Muscle layer of colon (tissue), 2 donors: ENCODE data around the gene ADK.

Experiments used
- H3K27ac ChIP-seq: one replicate; pipeline ENCODE4 v1.7.0; 2013; ENCODE audit warnings: low read depth, mild to moderate bottlenecking, low read length, moderate library complexity
- H3K27me3 ChIP-seq, 2 donors: one replicate each; pipeline ENCODE4 v1.7.0; 2013; ENCODE audit warnings: low read length in 2 of 2, mild to moderate bottlenecking in 2 of 2; ENCODE audit not compliant: insufficient read depth in 2 of 2, control insufficient read depth in 1 of 2
- H3K36me3 ChIP-seq: one replicate; pipeline ENCODE4 v1.7.0; 2013; ENCODE audit warnings: mild to moderate bottlenecking, low read length; ENCODE audit not compliant: insufficient read depth
- H3K4me1 ChIP-seq: one replicate; pipeline ENCODE4 v1.7.0; 2013; ENCODE audit warnings: mild to moderate bottlenecking, low read length; ENCODE audit not compliant: insufficient read depth
- H3K4me3 ChIP-seq, 2 donors: one replicate each; pipeline ENCODE4 v1.7.0; 2013; ENCODE audit warnings: low read length in 2 of 2, low read depth in 1 of 2, mild to moderate bottlenecking in 1 of 2, moderate library complexity in 1 of 2
- H3K9ac ChIP-seq: one replicate; pipeline ENCODE4 v1.7.0; 2013; ENCODE audit warnings: low read length
- H3K9me3 ChIP-seq: one replicate; pipeline ENCODE4 v1.7.0; 2013; ENCODE audit warnings: mild to moderate bottlenecking, low read length
- donor health status: abdominal sarcoma.
- donor health status: Adenocarcinoma of cecum.

ADK gene

DNA sequence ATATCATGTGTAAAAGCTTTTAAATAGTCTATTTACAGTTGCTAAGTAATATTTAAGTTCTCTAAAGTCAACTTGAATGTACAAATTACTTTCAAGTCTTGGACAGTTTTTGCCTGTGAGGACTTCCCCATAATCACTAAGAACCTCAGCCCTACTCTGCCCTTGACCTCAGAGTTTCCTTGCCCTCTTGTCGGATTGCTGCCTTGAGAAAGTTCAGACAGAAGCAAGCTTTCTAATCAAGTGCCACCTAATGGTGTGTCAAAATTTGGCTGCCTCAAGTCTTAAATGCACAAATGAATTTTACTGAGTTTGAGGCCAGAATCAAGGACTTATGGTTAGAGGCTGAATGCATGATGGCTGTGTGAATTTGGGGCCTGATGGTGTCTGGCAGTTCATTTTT lies 587.0 kb downstream of the ADK start:
- H3K9me3 ChIP-seq = no peaks in the 10 kb centered on the region
- H3K27ac ChIP-seq = no peak overlapping the region
- no peak overlapping the region for H3K9ac ChIP-seq
- H3K36me3 ChIP-seq = no peaks in the 10 kb centered on the region
- H3K4me3 ChIP-seq = no peak overlapping the region
- no peaks in the 10 kb centered on the region for H3K27me3 ChIP-seq
- H3K4me1 ChIP-seq = peaks cover 5% of the 10 kb centered on the region

DNA sequence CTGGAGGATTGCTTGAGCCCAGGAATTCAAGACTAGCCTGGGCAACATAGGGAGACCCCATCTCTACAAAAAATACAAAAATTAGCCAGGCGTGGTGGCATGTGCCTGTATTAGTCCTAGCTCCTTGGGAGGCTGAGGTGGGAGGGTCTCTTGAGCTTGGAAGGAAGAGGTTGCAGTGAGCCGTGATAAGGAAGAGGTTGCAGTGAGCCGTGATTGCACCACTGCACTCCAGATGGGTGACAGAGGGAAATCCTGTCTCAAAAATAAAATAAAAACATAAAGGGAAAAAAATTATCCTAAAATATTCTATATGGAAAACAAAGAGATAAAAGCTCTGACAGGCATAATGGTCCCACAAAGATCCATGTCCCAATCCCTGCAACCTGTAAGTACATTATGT lies 587.5 kb downstream of the ADK start:
- Histone ChIP-seq H3K27me3 (no peaks in the 10 kb centered on the region), H3K4me1 (peaks cover 5% of the 10 kb centered on the region), H3K9me3 (no peaks in the 10 kb centered on the region), H3K27ac (no peak overlapping the region), H3K4me3 (no peak overlapping the region), H3K9ac (no peak overlapping the region), H3K36me3 (no peaks in the 10 kb centered on the region)

DNA sequence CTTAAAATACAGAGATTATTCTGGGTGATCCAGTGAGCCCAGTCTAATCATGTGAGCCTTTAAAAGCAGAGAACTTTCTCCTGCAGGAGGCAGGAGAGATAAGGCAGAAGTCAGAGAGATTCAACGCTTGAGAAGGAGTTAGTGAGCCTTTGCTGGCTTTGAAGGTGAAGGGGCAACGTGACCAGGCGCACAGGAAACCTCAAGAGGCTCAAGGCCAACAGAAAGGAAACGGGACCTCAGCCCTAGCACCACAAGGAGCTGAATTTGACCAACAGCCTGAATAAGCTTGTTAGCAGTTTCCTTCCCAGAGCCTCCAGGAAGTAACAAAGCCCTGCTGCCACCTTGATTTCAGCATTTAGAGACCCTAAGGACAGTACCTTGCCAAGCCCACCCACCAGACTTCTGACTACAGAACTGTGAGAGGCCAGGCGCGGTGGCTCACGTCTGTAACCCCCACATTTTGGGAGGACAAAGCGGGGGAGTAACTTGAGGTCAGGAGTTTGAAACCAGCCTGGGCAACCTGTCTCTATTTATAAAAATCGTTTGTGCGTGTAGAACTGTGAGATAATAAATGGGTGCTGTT lies 588.1 kb downstream of the ADK start:
- Histone ChIP-seq H3K9ac (no peak overlapping the region), H3K36me3 (no peaks in the 10 kb centered on the region), H3K9me3 (no peaks in the 10 kb centered on the region), H3K27ac (no peak overlapping the region), H3K27me3 (no peaks in the 10 kb centered on the region), H3K4me3 (no peak overlapping the region), H3K4me1 (peaks cover 5% of the 10 kb centered on the region)

DNA sequence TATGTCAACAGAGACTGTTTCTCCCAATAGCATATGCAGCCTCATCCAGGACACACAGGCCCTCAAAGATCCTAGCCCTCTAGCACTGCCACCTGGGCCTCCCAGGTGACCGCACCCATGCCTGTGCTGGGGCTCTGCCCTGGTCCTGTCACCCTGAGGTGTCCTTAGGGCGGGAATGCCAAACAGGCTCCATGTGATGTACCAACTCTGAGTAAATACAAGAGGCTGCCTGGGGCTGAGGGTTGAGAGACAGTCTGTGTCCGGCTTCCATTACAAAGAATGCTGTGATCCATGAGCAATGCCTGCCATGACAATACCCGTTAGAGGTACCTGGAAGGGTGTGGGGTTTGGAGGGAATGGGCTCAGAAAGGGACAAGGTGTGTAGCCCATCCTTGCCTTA lies 592.4 kb downstream of the ADK start:
- peaks cover 5% of the 10 kb centered on the region for H3K4me1 ChIP-seq

DNA sequence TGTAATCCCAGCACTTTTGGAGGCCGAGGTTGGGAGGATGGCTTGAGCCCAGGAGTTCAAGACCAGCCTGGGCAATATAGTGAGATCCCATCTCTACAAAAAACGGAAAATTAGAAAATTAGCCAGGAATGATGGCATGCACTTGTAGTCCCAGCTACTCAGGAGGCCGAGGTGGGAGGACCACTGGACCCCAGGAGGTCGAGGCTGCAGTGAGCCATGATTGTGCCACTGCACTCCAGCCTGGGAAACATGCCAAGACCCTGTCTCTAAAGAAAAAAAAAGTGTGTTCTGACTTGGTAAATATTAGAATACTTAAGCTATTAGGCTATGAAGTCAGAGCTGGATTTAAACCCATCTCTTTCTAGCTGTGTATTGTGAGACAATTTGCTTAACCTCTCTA lies 594.4 kb downstream of the ADK start:
- Histone ChIP-seq H3K27me3 (no peaks in the 10 kb centered on the region), H3K36me3 (no peaks in the 10 kb centered on the region), H3K4me1 (peaks cover 7% of the 10 kb centered on the region), H3K4me3 (no peak overlapping the region), H3K27ac (no peak overlapping the region), H3K9ac (no peak overlapping the region), H3K9me3 (no peaks in the 10 kb centered on the region)

More for the DNA sequence above, 592.4 kb downstream of the ADK start:
- no peaks in the 10 kb centered on the region for H3K36me3 ChIP-seq
- no peak overlapping the region for H3K4me3 ChIP-seq
- H3K9me3 ChIP-seq = no peaks in the 10 kb centered on the region
- no peak overlapping the region for H3K27ac ChIP-seq
- no peak overlapping the region for H3K9ac ChIP-seq
- no peaks in the 10 kb centered on the region for H3K27me3 ChIP-seq

DNA sequence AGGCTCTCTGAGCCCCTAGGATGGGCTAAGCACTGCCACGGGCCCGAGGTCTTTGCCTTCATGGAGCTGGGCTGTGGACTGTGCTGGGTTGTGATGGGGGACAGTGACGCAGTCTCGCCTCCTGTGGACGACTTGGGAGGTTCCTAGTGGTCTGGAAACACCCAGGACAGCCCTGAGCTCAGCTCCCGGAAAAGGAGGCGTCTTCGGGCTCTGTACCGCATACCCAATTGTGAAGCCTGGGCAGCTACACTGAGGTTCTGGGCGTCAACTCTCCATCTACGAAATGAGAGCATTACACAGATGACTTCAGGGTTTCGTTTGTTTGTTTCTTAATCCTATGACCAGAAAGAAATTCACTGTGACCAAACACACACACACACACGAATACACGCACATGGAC lies 595.8 kb downstream of the ADK start:
- Histone ChIP-seq H3K4me1 (peaks cover 7% of the 10 kb centered on the region), H3K9me3 (no peaks in the 10 kb centered on the region), H3K36me3 (no peaks in the 10 kb centered on the region), H3K4me3 (no peak overlapping the region), H3K27me3 (no peaks in the 10 kb centered on the region), H3K27ac (no peak overlapping the region), H3K9ac (no peak overlapping the region)

DNA sequence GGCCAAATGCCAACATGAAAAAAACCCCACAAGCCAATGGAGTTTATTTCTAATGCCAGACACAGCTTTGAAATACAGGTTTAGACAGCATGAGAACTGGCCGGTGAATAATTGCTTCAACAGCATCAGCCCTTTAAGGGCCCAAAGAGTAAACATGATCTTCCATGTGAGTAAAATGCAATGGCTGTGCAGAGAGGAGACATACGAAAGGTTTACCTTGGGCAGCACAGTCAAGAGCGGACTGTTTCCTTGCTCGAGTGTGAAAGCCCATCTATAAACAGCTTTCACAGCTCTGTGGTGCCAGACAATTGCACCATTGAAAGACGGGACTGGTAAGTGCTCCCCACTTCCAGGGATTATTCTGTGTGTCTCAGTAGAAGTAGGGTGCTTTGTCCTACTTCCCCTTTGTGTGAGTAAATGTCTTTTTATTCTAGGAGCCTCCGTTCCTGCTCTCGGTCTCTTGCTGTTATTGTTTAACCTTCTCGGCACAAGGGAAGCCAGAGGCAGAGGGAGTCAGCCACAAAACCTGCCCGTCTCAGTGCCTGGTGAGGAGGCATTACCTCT lies 597.5 kb downstream of the ADK start:
- Histone ChIP-seq H3K9ac (no peak overlapping the region), H3K27me3 (no peaks in the 10 kb centered on the region), H3K4me1 (peaks cover 11% of the 10 kb centered on the region), H3K27ac (no peak overlapping the region), H3K36me3 (no peaks in the 10 kb centered on the region), H3K4me3 (no peak overlapping the region), H3K9me3 (no peaks in the 10 kb centered on the region)

DNA sequence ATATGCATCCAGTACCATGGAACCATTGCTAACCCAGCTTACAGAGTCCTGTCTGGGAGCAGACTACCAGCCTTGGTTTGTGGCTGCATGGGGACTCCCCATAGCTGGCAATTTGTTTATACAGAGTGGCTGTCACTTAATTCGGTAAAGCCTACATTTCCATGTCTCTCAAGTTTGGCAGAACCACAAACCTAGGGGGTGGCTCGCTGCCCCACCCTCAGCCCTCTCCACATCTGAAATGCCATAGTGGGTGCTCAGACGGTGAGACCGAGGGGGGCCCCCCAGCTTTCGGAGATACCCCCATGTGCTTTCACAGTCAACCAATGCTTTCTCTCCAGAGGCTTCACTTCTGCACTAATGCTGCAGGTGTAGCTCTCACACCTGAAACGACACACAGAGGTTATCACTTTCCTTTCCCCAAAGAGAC lies 599.8 kb downstream of the ADK start:
- Histone ChIP-seq H3K9me3 (no peaks in the 10 kb centered on the region), H3K27me3 (no peaks in the 10 kb centered on the region), H3K9ac (no peak overlapping the region), H3K4me3 (no peak overlapping the region), H3K27ac (no peak overlapping the region), H3K36me3 (no peaks in the 10 kb centered on the region), H3K4me1 (peaks cover 28% of the 10 kb centered on the region)

DNA sequence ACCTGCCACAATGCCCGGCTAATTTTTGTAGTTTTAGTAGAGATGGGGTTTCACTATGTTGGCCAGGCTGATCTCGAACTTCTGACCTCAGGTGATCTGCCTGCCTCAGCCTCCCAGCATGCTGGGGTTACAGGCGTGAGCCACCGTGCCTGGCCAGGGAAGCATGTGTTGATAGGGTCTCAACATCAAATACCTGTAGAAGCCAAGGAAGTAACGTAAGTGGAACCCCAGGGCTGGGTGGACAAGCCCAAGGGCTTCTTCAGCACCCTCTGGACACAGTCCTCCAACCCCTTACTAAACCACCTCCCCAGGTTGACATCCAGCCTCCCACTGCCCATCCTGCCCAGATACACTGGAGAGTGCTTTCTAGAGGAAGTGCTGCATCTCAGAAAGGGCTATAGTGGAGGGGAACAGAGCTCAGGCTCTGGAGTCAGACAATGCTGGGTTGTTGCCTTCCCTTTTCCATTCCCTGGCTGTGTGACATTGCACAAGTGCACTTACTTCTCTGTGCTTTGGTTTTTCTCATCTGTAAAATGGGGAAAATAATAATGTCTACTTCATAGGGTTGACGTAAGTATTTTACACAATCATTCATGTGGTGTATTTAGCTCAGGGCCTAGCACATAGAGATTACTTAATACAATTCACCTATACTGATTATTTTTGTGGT lies 601.5 kb downstream of the ADK start:
- H3K27me3 ChIP-seq = no peaks in the 10 kb centered on the region
- no peaks in the 10 kb centered on the region for H3K9me3 ChIP-seq
- H3K9ac ChIP-seq = no peak overlapping the region
- no peaks in the 10 kb centered on the region for H3K36me3 ChIP-seq
- peak overlapping the region; percentile 53 for H3K27ac ChIP-seq
- no peak overlapping the region for H3K4me3 ChIP-seq
- peaks cover 28% of the 10 kb centered on the region for H3K4me1 ChIP-seq

DNA sequence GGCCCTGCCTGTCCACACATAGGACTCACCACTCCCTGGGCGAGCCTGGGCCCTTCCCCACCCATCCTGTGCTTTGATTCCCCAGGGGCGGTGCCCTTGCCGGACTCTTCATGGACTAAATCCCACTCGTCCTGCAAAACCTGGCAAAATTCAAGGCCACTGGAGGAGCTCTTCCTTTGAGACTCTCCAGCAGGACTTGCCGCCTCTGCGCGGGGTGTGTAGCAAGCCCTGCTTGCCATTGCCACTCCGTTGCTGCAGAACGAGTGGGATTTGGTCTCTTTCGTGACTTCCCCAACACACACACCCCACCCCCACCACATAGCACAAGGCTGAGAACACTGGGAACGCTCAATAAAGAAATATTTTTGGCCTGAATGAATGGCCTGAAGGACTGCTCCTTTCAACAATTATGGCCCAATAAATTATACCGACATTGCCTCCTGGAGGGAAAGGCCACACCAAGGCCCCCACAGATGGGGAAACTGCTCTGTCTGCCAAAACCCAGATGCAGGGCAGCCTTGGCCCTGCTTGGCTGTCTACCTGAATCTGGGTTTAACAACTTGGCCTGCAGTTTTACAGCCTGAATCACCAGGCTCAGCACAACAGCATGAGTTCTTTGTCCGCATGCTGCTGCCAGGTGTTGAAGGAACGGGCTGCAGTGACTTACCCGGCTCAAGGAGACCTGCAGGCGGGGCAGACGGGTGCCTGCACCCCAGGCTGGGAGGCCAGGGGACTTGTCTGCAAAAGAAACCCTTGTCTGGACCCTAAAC lies 602.6 kb downstream of the ADK start:
- Histone ChIP-seq H3K27ac (peak overlapping the region; percentile 66), H3K9ac (no peak overlapping the region), H3K36me3 (no peaks in the 10 kb centered on the region), H3K4me1 (peaks cover 28% of the 10 kb centered on the region), H3K9me3 (no peaks in the 10 kb centered on the region), H3K4me3 (peak overlapping the region in 1 of 2 donors; percentile 9), H3K27me3 (no peaks in the 10 kb centered on the region)

DNA sequence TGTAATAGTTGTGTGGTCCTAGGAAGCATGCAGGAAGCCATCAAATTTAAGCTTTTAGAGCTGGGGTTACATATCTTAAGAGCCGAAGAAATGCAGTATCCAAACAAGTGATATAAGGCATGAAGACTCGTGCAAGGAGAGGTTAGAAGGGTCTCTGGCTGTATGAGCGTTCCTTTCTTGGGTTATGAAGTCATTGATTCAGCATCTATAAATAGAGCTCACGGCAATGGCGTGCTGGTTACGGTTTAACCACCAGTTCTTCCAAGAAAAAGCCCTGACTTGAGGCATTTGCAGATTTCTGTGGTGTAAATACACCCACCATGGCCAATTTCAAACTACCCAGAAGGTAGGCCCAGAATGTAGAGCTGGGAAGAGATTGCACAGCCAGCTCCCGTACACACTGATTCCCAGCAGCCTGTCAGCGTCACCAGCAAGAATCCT lies 603.4 kb downstream of the ADK start:
- peaks cover 21% of the 10 kb centered on the region for H3K4me1 ChIP-seq
- peak overlapping the region; percentile 66 for H3K27ac ChIP-seq
- H3K9ac ChIP-seq = no peak overlapping the region
- H3K4me3 ChIP-seq = peak overlapping the region; percentile 9 to 16
- H3K9me3 ChIP-seq = no peaks in the 10 kb centered on the region
- no peaks in the 10 kb centered on the region for H3K36me3 ChIP-seq
- no peaks in the 10 kb centered on the region for H3K27me3 ChIP-seq
